Measurements from ENCODE around the gene FIGN.

DNA sequence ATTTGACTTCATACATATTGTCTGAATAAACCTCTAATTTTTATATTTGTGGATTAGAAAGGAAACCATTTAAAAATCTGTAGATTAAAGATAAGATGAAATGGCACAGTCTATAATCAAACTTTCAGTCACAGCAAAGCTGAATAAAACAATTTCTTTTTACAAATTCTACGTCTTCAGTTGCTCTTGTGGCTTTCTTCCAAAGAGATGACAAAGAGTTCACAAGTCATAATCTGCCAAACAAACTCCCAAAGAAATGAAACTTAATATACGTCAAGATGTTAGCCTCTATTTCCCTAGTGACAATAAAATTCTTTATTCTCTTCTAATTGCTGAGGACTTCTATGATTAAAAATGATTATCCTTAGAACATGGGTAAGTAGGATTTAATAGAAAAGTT, 66.3 kb downstream of the FIGN start:
- TF ChIP-seq SMC3 (IDR thresholded peaks at IDR 0.05; ENCODE audit: low read depth, low read length) (no peak), POLR2A (IDR thresholded peaks at IDR 0.05; ENCODE audit: low read depth, low read length) (no peak), BHLHE40 (IDR thresholded peaks at IDR 0.05; ENCODE audit: low read depth, low read length) (no peak), RFX5 (IDR thresholded peaks at IDR 0.05; ENCODE audit: low read depth, low read length) (no peak), MXI1 (IDR thresholded peaks at IDR 0.05; ENCODE audit: borderline replicate concordance, low read depth, low read length) (no peak), MAFK (IDR thresholded peaks at IDR 0.05; ENCODE audit: low read depth, low read length) (no peak), RAD21 (IDR thresholded peaks at IDR 0.05; ENCODE audit: low read length) (no peak), CEBPB (IDR thresholded peaks at IDR 0.05; ENCODE audit: low read depth, low read length) (no peak)
- TF ChIP-seq, protein P1, sequence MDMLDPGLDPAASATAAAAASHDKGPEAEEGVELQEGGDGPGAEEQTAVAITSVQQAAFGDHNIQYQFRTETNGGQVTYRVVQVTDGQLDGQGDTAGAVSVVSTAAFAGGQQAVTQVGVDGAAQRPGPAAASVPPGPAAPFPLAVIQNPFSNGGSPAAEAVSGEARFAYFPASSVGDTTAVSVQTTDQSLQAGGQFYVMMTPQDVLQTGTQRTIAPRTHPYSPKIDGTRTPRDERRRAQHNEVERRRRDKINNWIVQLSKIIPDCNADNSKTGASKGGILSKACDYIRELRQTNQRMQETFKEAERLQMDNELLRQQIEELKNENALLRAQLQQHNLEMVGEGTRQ (IDR thresholded peaks at IDR 0.05; ENCODE audit: low read depth, low read length) = no peak
- TF ChIP-seq, protein P2, sequence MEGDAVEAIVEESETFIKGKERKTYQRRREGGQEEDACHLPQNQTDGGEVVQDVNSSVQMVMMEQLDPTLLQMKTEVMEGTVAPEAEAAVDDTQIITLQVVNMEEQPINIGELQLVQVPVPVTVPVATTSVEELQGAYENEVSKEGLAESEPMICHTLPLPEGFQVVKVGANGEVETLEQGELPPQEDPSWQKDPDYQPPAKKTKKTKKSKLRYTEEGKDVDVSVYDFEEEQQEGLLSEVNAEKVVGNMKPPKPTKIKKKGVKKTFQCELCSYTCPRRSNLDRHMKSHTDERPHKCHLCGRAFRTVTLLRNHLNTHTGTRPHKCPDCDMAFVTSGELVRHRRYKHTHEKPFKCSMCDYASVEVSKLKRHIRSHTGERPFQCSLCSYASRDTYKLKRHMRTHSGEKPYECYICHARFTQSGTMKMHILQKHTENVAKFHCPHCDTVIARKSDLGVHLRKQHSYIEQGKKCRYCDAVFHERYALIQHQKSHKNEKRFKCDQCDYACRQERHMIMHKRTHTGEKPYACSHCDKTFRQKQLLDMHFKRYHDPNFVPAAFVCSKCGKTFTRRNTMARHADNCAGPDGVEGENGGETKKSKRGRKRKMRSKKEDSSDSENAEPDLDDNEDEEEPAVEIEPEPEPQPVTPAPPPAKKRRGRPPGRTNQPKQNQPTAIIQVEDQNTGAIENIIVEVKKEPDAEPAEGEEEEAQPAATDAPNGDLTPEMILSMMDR (conservative IDR thresholded peaks at IDR 0.05; ENCODE audit: low read depth, low read length) = no peak
- TF ChIP-seq, protein P3, sequence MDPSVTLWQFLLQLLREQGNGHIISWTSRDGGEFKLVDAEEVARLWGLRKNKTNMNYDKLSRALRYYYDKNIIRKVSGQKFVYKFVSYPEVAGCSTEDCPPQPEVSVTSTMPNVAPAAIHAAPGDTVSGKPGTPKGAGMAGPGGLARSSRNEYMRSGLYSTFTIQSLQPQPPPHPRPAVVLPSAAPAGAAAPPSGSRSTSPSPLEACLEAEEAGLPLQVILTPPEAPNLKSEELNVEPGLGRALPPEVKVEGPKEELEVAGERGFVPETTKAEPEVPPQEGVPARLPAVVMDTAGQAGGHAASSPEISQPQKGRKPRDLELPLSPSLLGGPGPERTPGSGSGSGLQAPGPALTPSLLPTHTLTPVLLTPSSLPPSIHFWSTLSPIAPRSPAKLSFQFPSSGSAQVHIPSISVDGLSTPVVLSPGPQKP (IDR thresholded peaks at IDR 0.05; ENCODE audit: borderline replicate concordance, low read depth, low read length) = no peak

Data from IMR-90 (cell line).